Measurements from ENCODE around the gene UGT1A4. TPM values are rescaled to one million over a fixed set of nuclear protein-coding genes. Genes with fewer than 3 reads are reported as not detected.

UGT1A4 gene
- total and polyA plus RNA-seq, 10 of the 15 experiments (the other 5 are each of a cell fraction or from before 2014, with no cell fraction given): not detected

- TF ChIP-seq ELK1 (IDR thresholded peaks at IDR 0.05; ENCODE audit: low read depth, low read length): no peak
- TF ChIP-seq TCF7 (IDR thresholded peaks at IDR 0.05; ENCODE audit: borderline replicate concordance): no peak
- TF ChIP-seq RAD21 (IDR thresholded peaks at IDR 0.05; ENCODE audit: insufficient read depth, low read depth, low read length): no peak
- no peak for TF ChIP-seq HSF1 (IDR thresholded peaks at IDR 0.05; ENCODE audit: low read depth, low read length)
- TF ChIP-seq SMARCA5 (IDR thresholded peaks at IDR 0.05): no peak
- TF ChIP-seq USF2 (IDR thresholded peaks at IDR 0.05; ENCODE audit: borderline replicate concordance, low read depth, low read length): no peak
- TF ChIP-seq PRDM15 (CRISPR knock-in tag; IDR thresholded peaks at IDR 0.05): no peak
- TF ChIP-seq POLR2AphosphoS2 (IDR thresholded peaks at IDR 0.05; ENCODE audit: low read depth, low read length): no peak
- no peak for TF ChIP-seq ATF3 (IDR thresholded peaks at IDR 0.05; ENCODE audit: borderline replicate concordance, extremely low read depth, low read depth, low read length)
- TF ChIP-seq GABPA (IDR thresholded peaks at IDR 0.05; ENCODE audit: low read depth): no peak
Measured at GRCh38 chr2:233743464-233744259, 25.1 kb downstream of the UGT1A4 start (continued).

Measured in GM12878 (cell line).